Measurements from ENCODE around the gene ATOSB. TPM values are rescaled to one million over a fixed set of nuclear protein-coding genes. Genes with fewer than 3 reads are reported as not detected.

ATOSB gene
- total and polyA plus RNA-seq, 9 donors, result 2.5 to 12.2 (median 7.1) TPM

DNA sequence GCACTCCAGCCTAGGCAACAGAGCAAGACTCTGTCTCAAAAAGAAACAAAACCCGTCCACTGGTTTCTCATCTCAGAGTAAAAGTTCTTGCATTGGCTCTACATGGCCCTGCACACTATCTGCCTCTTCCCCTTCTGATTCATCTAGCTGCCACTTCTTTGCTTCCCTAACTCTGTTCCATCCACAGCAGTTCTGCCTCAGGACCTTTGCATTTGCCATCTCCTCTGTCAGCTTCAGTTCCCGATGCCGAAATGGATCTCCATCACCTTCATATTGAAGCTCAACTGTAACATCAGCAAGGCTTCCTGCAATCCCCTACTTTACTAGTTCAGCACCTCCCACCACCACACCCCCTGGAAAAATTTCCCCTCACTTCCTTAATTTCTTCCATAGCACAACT is 18.1 kb downstream of the ATOSB start:
- no peak for TF ChIP-seq EP300 (IDR thresholded peaks at IDR 0.05)
- no peak for TF ChIP-seq CTCF (IDR thresholded peaks at IDR 0.05)
- TF ChIP-seq POLR2A (IDR thresholded peaks at IDR 0.05), result no peak
- WGBS, 3 donors, result 75 to 91% (median 86%) methylated on average over 3 of the region's 3 CpGs
- peaks cover 15% of the 10 kb centered on the region for H3K4me1 ChIP-seq (ENCODE audit: insufficient read depth)
- H3K36me3 ChIP-seq, result no peaks in the 10 kb centered on the region
- no peak overlapping the region for H3K27ac ChIP-seq
- no peaks in the 10 kb centered on the region for H3K9me3 ChIP-seq
- no peaks in the 10 kb centered on the region for H3K27me3 ChIP-seq
- intact Hi-C loops (cut with DNase I), result loop anchor here in 2 of 4 donors (5.0 kb wide), 1 partner anchor 200 kb away; a partner anchor contains a TSS
- DNase-seq, result no peak
- no peak overlapping the region for H3K4me3 ChIP-seq

GRCh38 chr9:35096035-35096849 is 19.4 kb downstream of the ATOSB start, which contains the start of gene PIGO:
PIGO (minus strand) TSS chr9:35096591; CDS start chr9:35095565, 1,026 bp downstream.
- 0 to 1% (median 1%) methylated on average over 53 of the region's 53 CpGs for WGBS, 3 donors
- intact Hi-C loops (cut with DNase I), result loop anchor here in 2 of 4 donors (5.0 kb wide), 1 partner anchor 199 kb away; a partner anchor contains a TSS
- peaks cover 6% of the 10 kb centered on the region for H3K4me1 ChIP-seq (ENCODE audit: insufficient read depth)

DNA sequence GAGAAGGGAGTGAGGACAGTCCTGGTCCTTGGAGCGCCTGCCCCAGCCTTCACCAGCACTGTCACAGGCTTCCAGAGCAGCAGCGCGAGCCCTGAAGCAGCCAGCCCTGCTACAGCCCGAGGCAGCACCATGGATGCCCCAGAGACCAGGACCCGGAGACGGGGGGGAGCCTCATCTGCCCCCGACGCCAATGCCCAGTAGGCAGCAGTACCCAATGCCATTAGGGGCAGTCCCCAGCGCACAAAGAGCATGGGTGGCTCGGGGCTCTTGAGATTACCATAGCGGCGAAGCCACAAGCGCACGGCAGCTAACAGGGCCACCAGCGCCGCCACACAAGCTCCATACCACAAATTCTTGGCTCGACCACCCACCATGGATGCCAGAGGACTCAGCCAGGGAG is 24.1 kb downstream of the ATOSB start:
- H3K4me3 ChIP-seq, result no peak overlapping the region
- no peaks in the 10 kb centered on the region for H3K27me3 ChIP-seq
- H3K4me1 ChIP-seq (ENCODE audit: insufficient read depth), result peaks cover 6% of the 10 kb centered on the region
- intact Hi-C loops (cut with DNase I), result no loop called here
- WGBS, 3 donors, result 89 to 94% (median 89%) methylated on average over 17 of the region's 17 CpGs
- no peaks in the 10 kb centered on the region for H3K36me3 ChIP-seq
- H3K27ac ChIP-seq, result no peak overlapping the region
- no peaks in the 10 kb centered on the region for H3K9me3 ChIP-seq
- no peak for TF ChIP-seq EP300 (IDR thresholded peaks at IDR 0.05)
- no peak for TF ChIP-seq POLR2A (IDR thresholded peaks at IDR 0.05)
- no peak for TF ChIP-seq CTCF (IDR thresholded peaks at IDR 0.05)
- DNase-seq, result no peak

More at GRCh38 chr9:35096035-35096849, 19.4 kb downstream of the ATOSB start, which contains the start of gene PIGO:
- peak; percentile 83 to 92 (median 86) for DNase-seq
- H3K4me3 ChIP-seq, result peak within 1 kb of the TSS; percentile 97
- TF ChIP-seq CTCF (IDR thresholded peaks at IDR 0.05), result peak; percentile 75 to 90 (median 76)
- peak; percentile 45 for TF ChIP-seq POLR2A (IDR thresholded peaks at IDR 0.05)
- TF ChIP-seq EP300 (IDR thresholded peaks at IDR 0.05), result no peak
- H3K27me3 ChIP-seq, result no peaks in the 10 kb centered on the region
- H3K36me3 ChIP-seq, result no peaks in the 10 kb centered on the region
- peak within 1 kb of the TSS; percentile 75 to 92 for H3K27ac ChIP-seq
- no peaks in the 10 kb centered on the region for H3K9me3 ChIP-seq

GRCh38 chr9:35089434-35089833 is 26.2 kb downstream of the ATOSB start:
- Histone ChIP-seq H3K4me3 (no peak overlapping the region), H3K27ac (no peak overlapping the region), H3K9me3 (no peaks in the 10 kb centered on the region), H3K4me1 (ENCODE audit: insufficient read depth) (no peaks in the 10 kb centered on the region), H3K27me3 (no peaks in the 10 kb centered on the region), H3K36me3 (no peaks in the 10 kb centered on the region)
- no peak for DNase-seq
- intact Hi-C loops (cut with DNase I), result no loop called here
- WGBS, 3 donors, result 65 to 93% (median 90%) methylated on average over 2 of the region's 2 CpGs
- TF ChIP-seq POLR2A (IDR thresholded peaks at IDR 0.05) (no peak), CTCF (IDR thresholded peaks at IDR 0.05) (no peak), EP300 (IDR thresholded peaks at IDR 0.05) (no peak)

Measured in ovary (tissue), 9 donors.